HCT116 (cell line): ENCODE measurements around the gene PADI3.

Experiments
- CBX3 ChIP-seq: IDR thresholded peaks from 2 replicates; pipeline ENCODE4 v1.6.1; 2012; ENCODE audit warnings: low read depth
- CTCF ChIP-seq, 3 experiments: fragments of 200-600 bp in 1 of 3; sonication (generic) in 1 of 3; IDR thresholded peaks in 2 of 3; conservative IDR thresholded peaks in 1 of 3; 2 replicates each; pipeline ENCODE4 v1.5.1; 2012 to 2017; ENCODE audit warnings: low read depth in 2 of 3, low read length in 2 of 3, antibody characterized with exemption in 1 of 3, borderline replicate concordance in 1 of 3, control low read depth in 1 of 3, mild to moderate bottlenecking in 1 of 3, mixed read lengths in 1 of 3, mixed run types in 1 of 3, moderate library complexity in 1 of 3; ENCODE audit not compliant: insufficient read depth in 1 of 3
- EZH2 ChIP-seq: fragments of 200-600 bp; sonication (generic); IDR thresholded peaks from 2 replicates; pipeline ENCODE4 v1.6.1; 2017; ENCODE audit warnings: antibody characterized with exemption, mixed run types
- EZH2phosphoT487 ChIP-seq: fragments of 200-600 bp; IDR thresholded peaks from 2 replicates; pipeline ENCODE4 v1.6.1; 2018; ENCODE audit warnings: antibody characterized with exemption, borderline replicate concordance
- MAX ChIP-seq: IDR thresholded peaks from 2 replicates; pipeline ENCODE4 v1.6.1; 2012
- POLR2A ChIP-seq: IDR thresholded peaks from 2 replicates; pipeline ENCODE4 v1.7.0; 2011; ENCODE audit warnings: borderline replicate concordance; ENCODE audit not compliant: insufficient read depth, insufficient read length; ENCODE audit errors: extremely low read depth
- POLR2AphosphoS5 ChIP-seq: IDR thresholded peaks from 2 replicates; pipeline ENCODE4 v1.6.1; 2011; ENCODE audit warnings: mild to moderate bottlenecking, low read depth, low read length, moderate library complexity
- RAD21 ChIP-seq: IDR thresholded peaks from 2 replicates; pipeline ENCODE4 v1.6.1; 2012; ENCODE audit warnings: low read depth, mild to moderate bottlenecking
- SP1 ChIP-seq: IDR thresholded peaks from 2 replicates; pipeline ENCODE4 v1.6.1; 2012; ENCODE audit warnings: low read depth
- YY1 ChIP-seq: IDR thresholded peaks from 2 replicates; pipeline ENCODE4 v1.6.1; 2011; ENCODE audit warnings: low read length, low read depth, moderate library complexity, mild to moderate bottlenecking; ENCODE audit not compliant: insufficient replicate concordance; ENCODE audit errors: extremely low read depth

DNA sequence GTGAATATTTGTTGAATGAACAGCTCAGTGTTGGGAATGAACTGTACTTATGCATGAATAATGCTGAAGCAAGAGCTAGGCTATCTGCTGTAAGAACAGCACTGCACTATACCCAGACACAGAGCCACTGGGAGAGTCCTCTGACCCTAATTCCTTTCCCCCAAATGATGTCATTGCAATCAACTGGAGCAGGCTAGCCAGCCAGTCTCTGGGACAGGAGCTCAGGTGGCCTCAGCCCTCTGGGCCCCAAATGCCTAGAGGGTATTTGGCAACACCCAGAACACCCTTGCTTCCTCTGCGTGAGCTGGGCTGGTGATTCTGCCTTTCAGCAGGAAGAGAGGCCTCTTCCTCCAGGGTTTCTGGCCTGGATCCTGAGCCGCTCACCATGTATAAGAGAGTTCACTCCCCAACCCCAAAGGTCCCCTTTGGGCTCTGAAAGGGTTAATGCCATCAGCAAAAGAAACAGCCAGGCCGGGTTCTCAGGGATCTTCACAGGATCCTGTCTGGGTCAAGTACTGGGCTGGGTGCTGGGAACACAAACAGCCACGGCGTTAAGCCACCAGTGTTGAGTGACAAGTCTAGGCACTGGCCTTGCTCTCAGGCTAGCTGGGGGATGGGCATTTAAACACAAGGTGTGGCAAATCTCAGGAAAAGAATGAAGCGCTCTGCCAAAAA lies 55.4 kb downstream of the PADI3 start:
- TF ChIP-seq CTCF (IDR thresholded peaks at IDR 0.05 in 2 of 3, conservative IDR thresholded peaks at IDR 0.05 in 1 of 3; ENCODE audit: borderline replicate concordance in 1 of 3, insufficient read depth in 1 of 3, low read depth in 2 of 3, low read length in 2 of 3) (no peak), EZH2 (no peak), MAX (no peak), SP1 (no peak), YY1 (no peak), EZH2phosphoT487 (no peak), POLR2A (no peak), CBX3 (no peak), RAD21 (no peak), POLR2AphosphoS5 (no peak)
